ENCODE data around the gene MRPL55. TPM values are rescaled to one million over a fixed set of nuclear protein-coding genes. Genes with fewer than 3 reads are reported as not detected.

The MRPL55 gene
- total and polyA plus RNA-seq, 2 experiments from 2014 or later, result 92.4 to 172 TPM

DNA sequence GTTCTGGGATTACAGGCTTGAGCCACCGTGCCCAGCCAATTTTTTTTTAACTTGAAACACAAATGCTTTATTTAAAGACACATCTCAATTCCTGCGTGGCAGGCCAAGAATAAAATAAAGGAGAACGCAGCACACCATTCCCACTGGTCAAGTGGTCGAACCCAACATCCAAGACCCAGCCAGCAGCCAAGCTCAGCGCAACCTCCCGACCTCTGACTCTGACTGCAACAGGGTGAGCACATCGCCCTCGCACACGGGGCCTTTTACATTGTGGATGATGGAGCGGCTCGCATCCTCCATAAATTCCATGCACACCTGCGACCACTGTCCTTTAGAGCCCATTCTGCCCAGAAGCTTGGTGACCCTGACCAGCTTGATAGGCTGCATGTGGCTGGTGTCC is 25.5 kb upstream of the MRPL55 start:
- peaks cover 47% of the 10 kb centered on the region for H3K27me3 ChIP-seq (ENCODE audit: insufficient read depth)
- no peaks in the 10 kb centered on the region for H3K9me3 Mint-ChIP-seq
- H3K36me3 Mint-ChIP-seq (ENCODE audit: low read depth), result no peaks in the 10 kb centered on the region
- H3K4me1 ChIP-seq (ENCODE audit: insufficient read depth), result no peaks in the 10 kb centered on the region
- no peak overlapping the region for H3K27ac Mint-ChIP-seq
- H3K27me3 Mint-ChIP-seq (ENCODE audit: insufficient read depth, low read depth, poor library complexity), result peaks cover 27% of the 10 kb centered on the region
- no peaks in the 10 kb centered on the region for H3K4me1 Mint-ChIP-seq
- H3F3A ChIP-seq (replicated peaks; ENCODE audit: low read depth), result no peaks in the 10 kb centered on the region
- no peak overlapping the region for H3K27ac ChIP-seq (ENCODE audit: low read depth)
- H3K4me3 Mint-ChIP-seq, result no peak overlapping the region
- H3K79me2 ChIP-seq (replicated peaks; ENCODE audit: insufficient read depth), result no peaks in the 10 kb centered on the region
- ATAC-seq (no peak), DNase-seq (ENCODE audit: low spot score) (no peak)
- no peak overlapping the region for H3K4me3 ChIP-seq
- no peaks in the 10 kb centered on the region for H3K9me2 ChIP-seq (ENCODE audit: insufficient read depth)
- H3K4me2 ChIP-seq, result no peak overlapping the region
- no peak overlapping the region for H2AFZ ChIP-seq
- no peaks in the 10 kb centered on the region for H4K20me1 ChIP-seq (replicated peaks; ENCODE audit: insufficient read depth)
- TF ChIP-seq, protein P1, sequence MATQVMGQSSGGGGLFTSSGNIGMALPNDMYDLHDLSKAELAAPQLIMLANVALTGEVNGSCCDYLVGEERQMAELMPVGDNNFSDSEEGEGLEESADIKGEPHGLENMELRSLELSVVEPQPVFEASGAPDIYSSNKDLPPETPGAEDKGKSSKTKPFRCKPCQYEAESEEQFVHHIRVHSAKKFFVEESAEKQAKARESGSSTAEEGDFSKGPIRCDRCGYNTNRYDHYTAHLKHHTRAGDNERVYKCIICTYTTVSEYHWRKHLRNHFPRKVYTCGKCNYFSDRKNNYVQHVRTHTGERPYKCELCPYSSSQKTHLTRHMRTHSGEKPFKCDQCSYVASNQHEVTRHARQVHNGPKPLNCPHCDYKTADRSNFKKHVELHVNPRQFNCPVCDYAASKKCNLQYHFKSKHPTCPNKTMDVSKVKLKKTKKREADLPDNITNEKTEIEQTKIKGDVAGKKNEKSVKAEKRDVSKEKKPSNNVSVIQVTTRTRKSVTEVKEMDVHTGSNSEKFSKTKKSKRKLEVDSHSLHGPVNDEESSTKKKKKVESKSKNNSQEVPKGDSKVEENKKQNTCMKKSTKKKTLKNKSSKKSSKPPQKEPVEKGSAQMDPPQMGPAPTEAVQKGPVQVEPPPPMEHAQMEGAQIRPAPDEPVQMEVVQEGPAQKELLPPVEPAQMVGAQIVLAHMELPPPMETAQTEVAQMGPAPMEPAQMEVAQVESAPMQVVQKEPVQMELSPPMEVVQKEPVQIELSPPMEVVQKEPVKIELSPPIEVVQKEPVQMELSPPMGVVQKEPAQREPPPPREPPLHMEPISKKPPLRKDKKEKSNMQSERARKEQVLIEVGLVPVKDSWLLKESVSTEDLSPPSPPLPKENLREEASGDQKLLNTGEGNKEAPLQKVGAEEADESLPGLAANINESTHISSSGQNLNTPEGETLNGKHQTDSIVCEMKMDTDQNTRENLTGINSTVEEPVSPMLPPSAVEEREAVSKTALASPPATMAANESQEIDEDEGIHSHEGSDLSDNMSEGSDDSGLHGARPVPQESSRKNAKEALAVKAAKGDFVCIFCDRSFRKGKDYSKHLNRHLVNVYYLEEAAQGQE (IDR thresholded peaks at IDR 0.05; ENCODE audit: unreplicated experiment), result no peak
- no peak for TF ChIP-seq CREB1 (CRISPR knock-in tag; IDR thresholded peaks at IDR 0.05; ENCODE audit: low read depth)
- no peak for TF ChIP-seq STAT1 (IDR thresholded peaks at IDR 0.05; ENCODE audit: unreplicated experiment)
- no peak for TF ChIP-seq EZH2 (IDR thresholded peaks at IDR 0.05; ENCODE audit: low read depth, unreplicated experiment)
- TF ChIP-seq ZNF331 (CRISPR knock-in tag; IDR thresholded peaks at IDR 0.05; ENCODE audit: low read depth), result no peak
- TF ChIP-seq, protein P2, sequence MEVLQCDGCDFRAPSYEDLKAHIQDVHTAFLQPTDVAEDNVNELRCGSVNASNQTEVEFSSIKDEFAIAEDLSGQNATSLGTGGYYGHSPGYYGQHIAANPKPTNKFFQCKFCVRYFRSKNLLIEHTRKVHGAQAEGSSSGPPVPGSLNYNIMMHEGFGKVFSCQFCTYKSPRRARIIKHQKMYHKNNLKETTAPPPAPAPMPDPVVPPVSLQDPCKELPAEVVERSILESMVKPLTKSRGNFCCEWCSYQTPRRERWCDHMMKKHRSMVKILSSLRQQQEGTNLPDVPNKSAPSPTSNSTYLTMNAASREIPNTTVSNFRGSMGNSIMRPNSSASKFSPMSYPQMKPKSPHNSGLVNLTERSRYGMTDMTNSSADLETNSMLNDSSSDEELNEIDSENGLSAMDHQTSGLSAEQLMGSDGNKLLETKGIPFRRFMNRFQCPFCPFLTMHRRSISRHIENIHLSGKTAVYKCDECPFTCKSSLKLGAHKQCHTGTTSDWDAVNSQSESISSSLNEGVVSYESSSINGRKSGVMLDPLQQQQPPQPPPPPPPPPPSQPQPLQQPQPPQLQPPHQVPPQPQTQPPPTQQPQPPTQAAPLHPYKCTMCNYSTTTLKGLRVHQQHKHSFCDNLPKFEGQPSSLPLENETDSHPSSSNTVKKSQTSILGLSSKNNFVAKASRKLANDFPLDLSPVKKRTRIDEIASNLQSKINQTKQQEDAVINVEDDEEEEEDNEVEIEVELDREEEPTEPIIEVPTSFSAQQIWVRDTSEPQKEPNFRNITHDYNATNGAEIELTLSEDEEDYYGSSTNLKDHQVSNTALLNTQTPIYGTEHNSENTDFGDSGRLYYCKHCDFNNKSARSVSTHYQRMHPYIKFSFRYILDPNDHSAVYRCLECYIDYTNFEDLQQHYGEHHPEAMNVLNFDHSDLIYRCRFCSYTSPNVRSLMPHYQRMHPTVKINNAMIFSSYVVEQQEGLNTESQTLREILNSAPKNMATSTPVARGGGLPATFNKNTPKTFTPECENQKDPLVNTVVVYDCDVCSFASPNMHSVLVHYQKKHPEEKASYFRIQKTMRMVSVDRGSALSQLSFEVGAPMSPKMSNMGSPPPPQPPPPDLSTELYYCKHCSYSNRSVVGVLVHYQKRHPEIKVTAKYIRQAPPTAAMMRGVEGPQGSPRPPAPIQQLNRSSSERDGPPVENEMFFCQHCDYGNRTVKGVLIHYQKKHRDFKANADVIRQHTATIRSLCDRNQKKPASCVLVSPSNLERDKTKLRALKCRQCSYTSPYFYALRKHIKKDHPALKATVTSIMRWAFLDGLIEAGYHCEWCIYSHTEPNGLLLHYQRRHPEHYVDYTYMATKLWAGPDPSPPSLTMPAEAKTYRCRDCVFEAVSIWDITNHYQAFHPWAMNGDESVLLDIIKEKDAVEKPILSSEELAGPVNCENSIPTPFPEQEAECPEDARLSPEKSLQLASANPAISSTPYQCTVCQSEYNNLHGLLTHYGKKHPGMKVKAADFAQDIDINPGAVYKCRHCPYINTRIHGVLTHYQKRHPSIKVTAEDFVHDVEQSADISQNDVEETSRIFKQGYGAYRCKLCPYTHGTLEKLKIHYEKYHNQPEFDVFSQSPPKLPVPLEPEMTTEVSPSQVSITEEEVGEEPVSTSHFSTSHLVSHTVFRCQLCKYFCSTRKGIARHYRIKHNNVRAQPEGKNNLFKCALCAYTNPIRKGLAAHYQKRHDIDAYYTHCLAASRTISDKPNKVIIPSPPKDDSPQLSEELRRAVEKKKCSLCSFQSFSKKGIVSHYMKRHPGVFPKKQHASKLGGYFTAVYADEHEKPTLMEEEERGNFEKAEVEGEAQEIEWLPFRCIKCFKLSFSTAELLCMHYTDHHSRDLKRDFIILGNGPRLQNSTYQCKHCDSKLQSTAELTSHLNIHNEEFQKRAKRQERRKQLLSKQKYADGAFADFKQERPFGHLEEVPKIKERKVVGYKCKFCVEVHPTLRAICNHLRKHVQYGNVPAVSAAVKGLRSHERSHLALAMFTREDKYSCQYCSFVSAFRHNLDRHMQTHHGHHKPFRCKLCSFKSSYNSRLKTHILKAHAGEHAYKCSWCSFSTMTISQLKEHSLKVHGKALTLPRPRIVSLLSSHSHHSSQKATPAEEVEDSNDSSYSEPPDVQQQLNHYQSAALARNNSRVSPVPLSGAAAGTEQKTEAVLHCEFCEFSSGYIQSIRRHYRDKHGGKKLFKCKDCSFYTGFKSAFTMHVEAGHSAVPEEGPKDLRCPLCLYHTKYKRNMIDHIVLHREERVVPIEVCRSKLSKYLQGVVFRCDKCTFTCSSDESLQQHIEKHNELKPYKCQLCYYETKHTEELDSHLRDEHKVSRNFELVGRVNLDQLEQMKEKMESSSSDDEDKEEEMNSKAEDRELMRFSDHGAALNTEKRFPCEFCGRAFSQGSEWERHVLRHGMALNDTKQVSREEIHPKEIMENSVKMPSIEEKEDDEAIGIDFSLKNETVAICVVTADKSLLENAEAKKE (CRISPR knock-in tag; IDR thresholded peaks at IDR 0.05), result no peak
- TF ChIP-seq, protein P3, sequence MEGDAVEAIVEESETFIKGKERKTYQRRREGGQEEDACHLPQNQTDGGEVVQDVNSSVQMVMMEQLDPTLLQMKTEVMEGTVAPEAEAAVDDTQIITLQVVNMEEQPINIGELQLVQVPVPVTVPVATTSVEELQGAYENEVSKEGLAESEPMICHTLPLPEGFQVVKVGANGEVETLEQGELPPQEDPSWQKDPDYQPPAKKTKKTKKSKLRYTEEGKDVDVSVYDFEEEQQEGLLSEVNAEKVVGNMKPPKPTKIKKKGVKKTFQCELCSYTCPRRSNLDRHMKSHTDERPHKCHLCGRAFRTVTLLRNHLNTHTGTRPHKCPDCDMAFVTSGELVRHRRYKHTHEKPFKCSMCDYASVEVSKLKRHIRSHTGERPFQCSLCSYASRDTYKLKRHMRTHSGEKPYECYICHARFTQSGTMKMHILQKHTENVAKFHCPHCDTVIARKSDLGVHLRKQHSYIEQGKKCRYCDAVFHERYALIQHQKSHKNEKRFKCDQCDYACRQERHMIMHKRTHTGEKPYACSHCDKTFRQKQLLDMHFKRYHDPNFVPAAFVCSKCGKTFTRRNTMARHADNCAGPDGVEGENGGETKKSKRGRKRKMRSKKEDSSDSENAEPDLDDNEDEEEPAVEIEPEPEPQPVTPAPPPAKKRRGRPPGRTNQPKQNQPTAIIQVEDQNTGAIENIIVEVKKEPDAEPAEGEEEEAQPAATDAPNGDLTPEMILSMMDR (conservative IDR thresholded peaks at IDR 0.05; ENCODE audit: low read depth in 2 of 2), result no peak
- TF ChIP-seq POLR2AphosphoS5 (IDR thresholded peaks at IDR 0.05; ENCODE audit: low read depth), result no peak
- TF ChIP-seq ZNF114 (CRISPR knock-in tag; IDR thresholded peaks at IDR 0.05), result no peak
- TF ChIP-seq JUNB (IDR thresholded peaks at IDR 0.05; ENCODE audit: unreplicated experiment), result no peak
- TF ChIP-seq NANOG (IDR thresholded peaks at IDR 0.05; ENCODE audit: borderline replicate concordance), result no peak
- TF ChIP-seq, protein P4, sequence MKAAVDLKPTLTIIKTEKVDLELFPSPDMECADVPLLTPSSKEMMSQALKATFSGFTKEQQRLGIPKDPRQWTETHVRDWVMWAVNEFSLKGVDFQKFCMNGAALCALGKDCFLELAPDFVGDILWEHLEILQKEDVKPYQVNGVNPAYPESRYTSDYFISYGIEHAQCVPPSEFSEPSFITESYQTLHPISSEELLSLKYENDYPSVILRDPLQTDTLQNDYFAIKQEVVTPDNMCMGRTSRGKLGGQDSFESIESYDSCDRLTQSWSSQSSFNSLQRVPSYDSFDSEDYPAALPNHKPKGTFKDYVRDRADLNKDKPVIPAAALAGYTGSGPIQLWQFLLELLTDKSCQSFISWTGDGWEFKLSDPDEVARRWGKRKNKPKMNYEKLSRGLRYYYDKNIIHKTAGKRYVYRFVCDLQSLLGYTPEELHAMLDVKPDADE (IDR thresholded peaks at IDR 0.05), result no peak
- TF ChIP-seq EZH2phosphoT487 (IDR thresholded peaks at IDR 0.05; ENCODE audit: unreplicated experiment), result no peak
- no peaks in the 10 kb centered on the region for H3K36me3 ChIP-seq (ENCODE audit: insufficient read depth)

Data from GM23338 (cell line).